ENCODE measurements around the gene FAAP20. TPM values are rescaled to one million over a fixed set of nuclear protein-coding genes. Genes with fewer than 3 reads are reported as not detected.

FAAP20 gene
- total RNA-seq, 1 donor from 2014 or later: 55.3 TPM

- peaks cover 20% of the 10 kb centered on the region for H3K4me1 ChIP-seq
- ATAC-seq: no peak
- no peak for TF ChIP-seq CTCF (IDR thresholded peaks at IDR 0.05)
- H3K9me3 ChIP-seq: no peaks in the 10 kb centered on the region
- H3K27ac ChIP-seq: peak within 1 kb of the TSS; percentile 98
- H3K4me3 ChIP-seq: peak within 1 kb of the TSS; percentile 80
- intact Hi-C loops (cut with DNase I): no loop called here
- DNase-seq: no peak
- no peaks in the 10 kb centered on the region for H3K27me3 ChIP-seq
- no peaks in the 10 kb centered on the region for H3K36me3 ChIP-seq
These were observed 33.6 kb upstream of the FAAP20 start, which contains the start of gene SKI for GRCh38 chr1:2228157-2228594. Gene SKI, plus strand, starts transcription at chr1:2228319. Its CDS starts 448 bp downstream, at chr1:2228767.

GRCh38 chr1:2227346-2228156 is 33.0 kb upstream of the FAAP20 start:
- intact Hi-C loops (cut with DNase I): no loop called here

GRCh38 chr1:2226525-2227345 is 32.2 kb upstream of the FAAP20 start:
- no peaks in the 10 kb centered on the region for H3K9me3 ChIP-seq
- H3K27ac ChIP-seq: peak overlapping the region; percentile 98
- no peaks in the 10 kb centered on the region for H3K27me3 ChIP-seq
- H3K36me3 ChIP-seq: no peaks in the 10 kb centered on the region
- peak overlapping the region; percentile 62 for H3K4me3 ChIP-seq
- ATAC-seq (peak; percentile 0), DNase-seq (peak; percentile 71)
- intact Hi-C loops (cut with DNase I): no loop called here
- no peak for TF ChIP-seq CTCF (IDR thresholded peaks at IDR 0.05)
- peaks cover 9% of the 10 kb centered on the region for H3K4me1 ChIP-seq

More at GRCh38 chr1:2227346-2228156, 33.0 kb upstream of the FAAP20 start:
- Histone ChIP-seq H3K4me1 (peaks cover 14% of the 10 kb centered on the region), H3K27ac (peak overlapping the region; percentile 98), H3K27me3 (no peaks in the 10 kb centered on the region), H3K4me3 (peak overlapping the region; percentile 62), H3K36me3 (no peaks in the 10 kb centered on the region), H3K9me3 (no peaks in the 10 kb centered on the region)
- no peak for TF ChIP-seq CTCF (IDR thresholded peaks at IDR 0.05)
- ATAC-seq (peak; percentile 91), DNase-seq (peak; percentile 98)

GRCh38 chr1:2224631-2225428 is 30.3 kb upstream of the FAAP20 start:
- intact Hi-C loops (cut with DNase I): no loop called here
- no peak for DNase-seq

More at GRCh38 chr1:2224631-2225428, 30.3 kb upstream of the FAAP20 start:
- peaks cover 6% of the 10 kb centered on the region for H3K4me1 ChIP-seq
- no peaks in the 10 kb centered on the region for H3K36me3 ChIP-seq
- H3K27me3 ChIP-seq: no peaks in the 10 kb centered on the region
- no peak for ATAC-seq
- H3K9me3 ChIP-seq: no peaks in the 10 kb centered on the region
- no peak overlapping the region for H3K27ac ChIP-seq
- no peak for TF ChIP-seq CTCF (IDR thresholded peaks at IDR 0.05)
- no peak overlapping the region for H3K4me3 ChIP-seq
